ENCODE results near the gene HHAT. TPM values are rescaled to one million over a fixed set of nuclear protein-coding genes. Genes with fewer than 3 reads are reported as not detected.

The HHAT gene
- total and polyA plus RNA-seq, 2 donors (not counting 3 experiments of a cell fraction or from before 2014, with no cell fraction given): 2.4 to 4.3 TPM

DNA sequence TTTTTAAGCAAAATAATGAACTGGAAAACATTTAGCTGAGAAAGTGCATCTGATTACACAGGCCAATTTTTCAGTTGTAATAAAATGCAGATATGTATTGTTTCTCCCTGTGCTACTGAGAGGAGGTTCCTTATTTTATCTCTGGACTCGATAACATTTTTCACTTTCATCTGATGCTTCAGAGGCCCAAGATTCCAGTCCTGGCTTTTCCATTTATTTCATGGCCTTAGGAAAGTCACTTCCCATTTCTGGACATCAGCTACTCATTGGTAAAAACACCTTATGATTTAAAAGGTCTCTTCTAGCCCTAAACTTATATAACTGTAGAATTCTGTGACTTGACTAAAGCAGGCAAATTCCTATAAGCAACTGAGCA is 203.5 kb downstream of the HHAT start:
- BruUV-seq (replicated peaks): no TSS peak
- H3K9ac ChIP-seq (replicated peaks; ENCODE audit: extremely low read depth, insufficient read depth, low read length): no peak overlapping the region
- H3K9me3 ChIP-seq (replicated peaks; ENCODE audit: control insufficient read depth, insufficient read depth, low read length): no peaks in the 10 kb centered on the region
- CTCF ChIA-PET: no interaction called here
- H2AFZ ChIP-seq (ENCODE audit: low read depth, low read length): no peak overlapping the region
- no peak for FAIRE-seq
- H3K79me2 ChIP-seq (ENCODE audit: control insufficient read depth, insufficient read depth, low read length): no peaks in the 10 kb centered on the region
- dilution Hi-C loops (cut with MboI; ENCODE audit: extremely low pct_ligation_motif_present, low sequenced_read_pairs) (no loop called here), intact Hi-C loops (cut with micrococcal nuclease) (no loop called here)
- H3K4me2 ChIP-seq (ENCODE audit: insufficient read depth, low read length): no peak overlapping the region
- POLR2A ChIA-PET: no interaction called here
- no peaks in the 10 kb centered on the region for H3K4me1 ChIP-seq (ENCODE audit: control insufficient read depth, extremely low read depth, insufficient read depth, low read length)
- no peaks in the 10 kb centered on the region for H3K9me1 ChIP-seq (replicated peaks; ENCODE audit: control insufficient read depth, extremely low read depth, insufficient read depth, low read length)
- H3K27ac ChIP-seq (ENCODE audit: insufficient read depth, low read depth, low read length): no peak overlapping the region
- no peak overlapping the region for H3K4me3 ChIP-seq (replicated peaks in 1 of 3; ENCODE audit: insufficient read depth in 1 of 3, low read depth in 1 of 3, low read length in 3 of 3)
- DNase-seq (ENCODE audit: low read depth, low spot score): no peak
- TF ChIP-seq, protein P1, sequence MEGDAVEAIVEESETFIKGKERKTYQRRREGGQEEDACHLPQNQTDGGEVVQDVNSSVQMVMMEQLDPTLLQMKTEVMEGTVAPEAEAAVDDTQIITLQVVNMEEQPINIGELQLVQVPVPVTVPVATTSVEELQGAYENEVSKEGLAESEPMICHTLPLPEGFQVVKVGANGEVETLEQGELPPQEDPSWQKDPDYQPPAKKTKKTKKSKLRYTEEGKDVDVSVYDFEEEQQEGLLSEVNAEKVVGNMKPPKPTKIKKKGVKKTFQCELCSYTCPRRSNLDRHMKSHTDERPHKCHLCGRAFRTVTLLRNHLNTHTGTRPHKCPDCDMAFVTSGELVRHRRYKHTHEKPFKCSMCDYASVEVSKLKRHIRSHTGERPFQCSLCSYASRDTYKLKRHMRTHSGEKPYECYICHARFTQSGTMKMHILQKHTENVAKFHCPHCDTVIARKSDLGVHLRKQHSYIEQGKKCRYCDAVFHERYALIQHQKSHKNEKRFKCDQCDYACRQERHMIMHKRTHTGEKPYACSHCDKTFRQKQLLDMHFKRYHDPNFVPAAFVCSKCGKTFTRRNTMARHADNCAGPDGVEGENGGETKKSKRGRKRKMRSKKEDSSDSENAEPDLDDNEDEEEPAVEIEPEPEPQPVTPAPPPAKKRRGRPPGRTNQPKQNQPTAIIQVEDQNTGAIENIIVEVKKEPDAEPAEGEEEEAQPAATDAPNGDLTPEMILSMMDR (IDR thresholded peaks at IDR 0.05; ENCODE audit: extremely low read depth in 1 of 2, insufficient read depth in 1 of 2, low read depth in 1 of 2, low read length in 2 of 2): no peak
- TF ChIP-seq FOS (IDR thresholded peaks at IDR 0.05; ENCODE audit: borderline replicate concordance, insufficient read depth, low read length) (no peak), JUN (IDR thresholded peaks at IDR 0.05; ENCODE audit: borderline replicate concordance, insufficient read depth, insufficient read length, low read depth) (no peak), EZH2 (IDR thresholded peaks at IDR 0.05; ENCODE audit: borderline replicate concordance, low read depth, low read length, severe bottlenecking) (no peak)
- no peaks in the 10 kb centered on the region for H3K36me3 ChIP-seq (ENCODE audit: control insufficient read depth in 2 of 2, extremely low read depth in 1 of 2, insufficient read depth in 2 of 2, low read length in 2 of 2)
- no peaks in the 10 kb centered on the region for H3K27me3 ChIP-seq (ENCODE audit: control insufficient read depth in 2 of 2, insufficient read depth in 2 of 2, low read length in 2 of 2)
- H4K20me1 ChIP-seq (replicated peaks; ENCODE audit: control insufficient read depth, extremely low read depth, insufficient read depth, low read length): no peaks in the 10 kb centered on the region

DNA sequence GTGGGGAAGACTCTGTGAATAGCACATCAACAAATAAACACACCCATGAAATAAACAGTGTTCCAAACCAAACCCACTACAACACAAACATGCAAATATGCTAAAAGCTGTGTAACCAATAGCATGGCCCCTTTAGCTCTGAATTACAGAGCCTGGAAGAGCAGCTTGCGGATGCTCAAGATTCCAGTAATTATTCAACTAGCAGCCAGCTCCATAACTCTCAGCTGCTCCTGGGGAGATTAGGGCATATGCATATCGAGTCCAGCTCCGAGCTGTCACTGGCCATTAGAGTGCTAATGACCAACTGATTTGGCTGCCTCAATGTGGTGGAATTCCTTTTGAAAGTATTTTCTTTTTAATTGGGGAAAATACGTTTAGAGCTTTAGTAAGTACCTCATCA is 207.1 kb downstream of the HHAT start:
- Histone ChIP-seq H3K27ac (ENCODE audit: insufficient read depth, low read depth, low read length) (no peak overlapping the region), H2AFZ (ENCODE audit: low read depth, low read length) (no peak overlapping the region), H3K4me3 (replicated peaks in 1 of 3; ENCODE audit: insufficient read depth in 1 of 3, low read depth in 1 of 3, low read length in 3 of 3) (no peak overlapping the region), H3K4me2 (ENCODE audit: insufficient read depth, low read length) (no peak overlapping the region), H3K9ac (replicated peaks; ENCODE audit: extremely low read depth, insufficient read depth, low read length) (no peak overlapping the region), H3K79me2 (ENCODE audit: control insufficient read depth, insufficient read depth, low read length) (no peaks in the 10 kb centered on the region), H3K4me1 (ENCODE audit: control insufficient read depth, extremely low read depth, insufficient read depth, low read length) (no peaks in the 10 kb centered on the region), H3K27me3 (ENCODE audit: control insufficient read depth in 2 of 2, insufficient read depth in 2 of 2, low read length in 2 of 2) (no peaks in the 10 kb centered on the region), H3K9me3 (replicated peaks; ENCODE audit: control insufficient read depth, insufficient read depth, low read length) (no peaks in the 10 kb centered on the region), H4K20me1 (replicated peaks; ENCODE audit: control insufficient read depth, extremely low read depth, insufficient read depth, low read length) (no peaks in the 10 kb centered on the region), H3K36me3 (ENCODE audit: control insufficient read depth in 2 of 2, extremely low read depth in 1 of 2, insufficient read depth in 2 of 2, low read length in 2 of 2) (no peaks in the 10 kb centered on the region), H3K9me1 (replicated peaks; ENCODE audit: control insufficient read depth, extremely low read depth, insufficient read depth, low read length) (no peaks in the 10 kb centered on the region)
- no TSS peak for BruUV-seq (replicated peaks)
- no peak for DNase-seq (ENCODE audit: low read depth, low spot score)
- FAIRE-seq: no peak
- no peak for TF ChIP-seq EZH2 (IDR thresholded peaks at IDR 0.05; ENCODE audit: borderline replicate concordance, low read depth, low read length, severe bottlenecking)
- TF ChIP-seq FOS (IDR thresholded peaks at IDR 0.05; ENCODE audit: borderline replicate concordance, insufficient read depth, low read length): no peak
- TF ChIP-seq, protein P1 (IDR thresholded peaks at IDR 0.05; ENCODE audit: extremely low read depth in 1 of 2, insufficient read depth in 1 of 2, low read depth in 1 of 2, low read length in 2 of 2): no peak
- no peak for TF ChIP-seq MYC (IDR thresholded peaks at IDR 0.05; ENCODE audit: low read depth, low read length)
- no peak for TF ChIP-seq GATA2 (IDR thresholded peaks at IDR 0.05; ENCODE audit: insufficient read depth, insufficient read length, low read depth, low read length)
- no peak for TF ChIP-seq POLR2A (IDR thresholded peaks at IDR 0.05; ENCODE audit: low read depth, low read length)
- TF ChIP-seq POLR2AphosphoS5 (IDR thresholded peaks at IDR 0.05; ENCODE audit: insufficient read depth, low read depth, low read length): no peak
- TF ChIP-seq JUN (IDR thresholded peaks at IDR 0.05; ENCODE audit: borderline replicate concordance, insufficient read depth, insufficient read length, low read depth): no peak
- TF ChIP-seq, protein P2, sequence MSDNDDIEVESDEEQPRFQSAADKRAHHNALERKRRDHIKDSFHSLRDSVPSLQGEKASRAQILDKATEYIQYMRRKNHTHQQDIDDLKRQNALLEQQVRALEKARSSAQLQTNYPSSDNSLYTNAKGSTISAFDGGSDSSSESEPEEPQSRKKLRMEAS (IDR thresholded peaks at IDR 0.05; ENCODE audit: insufficient read depth, insufficient read length): no peak
- intact Hi-C loops (cut with micrococcal nuclease) (no loop called here), dilution Hi-C loops (cut with MboI; ENCODE audit: extremely low pct_ligation_motif_present, low sequenced_read_pairs) (no loop called here)
- CTCF ChIA-PET: no interaction called here
- POLR2A ChIA-PET: no interaction called here
